GM19240 (cell line): ENCODE data around the gene GFRA3.

Experiments
- DNase-seq: peaks from one replicate; pipeline ENCODE4 v3.0.0; 2011; ENCODE audit warnings: low spot score; ENCODE audit not compliant: insufficient read length

The GFRA3 gene

GRCh38 chr5:138246822-138247221 lies 27.6 kb downstream of the GFRA3 start:
- no peak for DNase-seq

GRCh38 chr5:138246334-138246733 lies 28.1 kb downstream of the GFRA3 start:
- DNase-seq = no peak

GRCh38 chr5:138245717-138246116 lies 28.7 kb downstream of the GFRA3 start:
- DNase-seq = no peak

GRCh38 chr5:138243794-138244193 lies 30.6 kb downstream of the GFRA3 start:
- DNase-seq = no peak

GRCh38 chr5:138241688-138242571 lies 32.5 kb downstream of the GFRA3 start:
- DNase-seq = no peak

- no peak for DNase-seq
Measured at GRCh38 chr5:138240650-138241385, 33.6 kb downstream of the GFRA3 start.

GRCh38 chr5:138238034-138238433 lies 36.4 kb downstream of the GFRA3 start:
- no peak for DNase-seq

GRCh38 chr5:138234651-138235050 lies 39.8 kb downstream of the GFRA3 start:
- no peak for DNase-seq

- no peak for DNase-seq
Measured at GRCh38 chr5:138233280-138233679, 41.1 kb downstream of the GFRA3 start.

- no peak for DNase-seq
Measured at GRCh38 chr5:138230981-138231589, 43.3 kb downstream of the GFRA3 start.

- DNase-seq = no peak
Measured at GRCh38 chr5:138230261-138230660, 44.2 kb downstream of the GFRA3 start.

- DNase-seq = no peak
Measured at GRCh38 chr5:138229387-138229786, 45.0 kb downstream of the GFRA3 start.

- DNase-seq = no peak
Measured at GRCh38 chr5:138226910-138227309, 47.5 kb downstream of the GFRA3 start.

GRCh38 chr5:138224712-138225111 lies 49.7 kb downstream of the GFRA3 start:
- no peak for DNase-seq

- no peak for DNase-seq
Measured at GRCh38 chr5:138223532-138223931, 50.9 kb downstream of the GFRA3 start.

- no peak for DNase-seq
Measured at GRCh38 chr5:138216799-138217198, 57.6 kb downstream of the GFRA3 start.

GRCh38 chr5:138213161-138214029 lies 61.0 kb downstream of the GFRA3 start, which contains the start of gene CDC23:
TSS of gene CDC23 (minus strand) at chr5:138213323. CDS start at chr5:138213312, 11 bp downstream.
- peak; percentile 94 for DNase-seq

- no peak for DNase-seq
Measured at GRCh38 chr5:138212828-138213160, 61.6 kb downstream of the GFRA3 start.

- DNase-seq = no peak
Measured at GRCh38 chr5:138210985-138211384, 63.4 kb downstream of the GFRA3 start.
